Panc1 (cell line): ENCODE results near the gene RABL6.

Experiments used
- CTCF ChIP-seq: fragments of 450-650 bp; IDR thresholded peaks from 2 replicates; pipeline ENCODE4 v1.5.1; 2017; ENCODE audit warnings: mild to moderate bottlenecking
- REST ChIP-seq, 2 experiments: IDR thresholded peaks; 2 replicates each; pipeline ENCODE4 v1.6.1; 2011 to 2012; ENCODE audit warnings: low read depth in 2 of 2, control low read depth in 1 of 2, low read length in 1 of 2, mild to moderate bottlenecking in 1 of 2, moderate library complexity in 1 of 2; ENCODE audit not compliant: insufficient read depth in 1 of 2

GRCh38 chr9:136863623-136864273 is 56.0 kb downstream of the RABL6 start:
- TF ChIP-seq CTCF (no peak), REST (IDR thresholded peaks at IDR 0.05; ENCODE audit: insufficient read depth in 1 of 2, low read depth in 2 of 2, low read length in 1 of 2) (no peak)
